DMS153 treated with DMSO at 0.1 percent for 48 hours (cell line): Measurements from ENCODE around the gene SLC38A6.

Source experiments
- DNase-seq: peaks from one replicate; lab custom pipeline; 2025; ENCODE audit not compliant: unreplicated experiment; lab: John Stamatoyannopoulos, UW

SLC38A6 gene

DNA sequence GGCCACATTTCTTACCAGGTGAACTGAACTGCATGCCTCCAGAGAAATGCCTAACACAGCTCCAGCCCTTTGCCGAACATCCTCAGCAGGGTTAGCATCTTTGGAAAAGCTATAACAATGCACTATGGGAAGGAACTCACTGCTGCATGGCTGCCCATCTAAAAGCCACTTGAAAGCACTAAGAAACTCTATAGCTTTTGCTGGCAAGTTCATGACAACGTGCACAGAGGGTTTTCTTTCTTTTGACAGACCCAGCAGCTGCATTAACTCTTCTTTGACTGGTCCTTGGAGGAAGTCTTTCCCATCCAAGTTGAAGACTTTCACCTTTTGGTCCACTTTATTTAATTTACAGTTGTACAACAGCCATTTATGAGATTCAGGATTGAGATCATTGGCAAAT is 5.5 kb upstream of the SLC38A6 start:
- no peak for DNase-seq

DNA sequence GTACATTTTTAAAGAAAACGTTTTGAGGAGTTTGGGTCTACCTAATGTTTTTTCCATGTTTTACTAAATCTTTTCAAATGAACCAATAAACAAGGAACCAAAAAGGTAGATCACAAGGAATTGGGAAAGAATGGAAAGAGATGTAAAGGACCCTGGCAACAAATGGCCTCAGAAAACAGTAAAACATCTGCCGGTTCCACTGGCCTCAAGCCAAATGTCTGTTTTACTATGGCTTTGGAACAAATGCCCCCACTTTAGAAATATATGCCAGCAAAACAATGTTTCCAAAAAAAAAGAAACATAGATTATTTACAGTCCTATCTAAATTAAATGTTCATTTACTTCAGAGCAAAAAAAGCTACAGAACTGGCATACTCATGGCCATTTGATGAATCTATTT is 3.2 kb upstream of the SLC38A6 start:
- no peak for DNase-seq

DNA sequence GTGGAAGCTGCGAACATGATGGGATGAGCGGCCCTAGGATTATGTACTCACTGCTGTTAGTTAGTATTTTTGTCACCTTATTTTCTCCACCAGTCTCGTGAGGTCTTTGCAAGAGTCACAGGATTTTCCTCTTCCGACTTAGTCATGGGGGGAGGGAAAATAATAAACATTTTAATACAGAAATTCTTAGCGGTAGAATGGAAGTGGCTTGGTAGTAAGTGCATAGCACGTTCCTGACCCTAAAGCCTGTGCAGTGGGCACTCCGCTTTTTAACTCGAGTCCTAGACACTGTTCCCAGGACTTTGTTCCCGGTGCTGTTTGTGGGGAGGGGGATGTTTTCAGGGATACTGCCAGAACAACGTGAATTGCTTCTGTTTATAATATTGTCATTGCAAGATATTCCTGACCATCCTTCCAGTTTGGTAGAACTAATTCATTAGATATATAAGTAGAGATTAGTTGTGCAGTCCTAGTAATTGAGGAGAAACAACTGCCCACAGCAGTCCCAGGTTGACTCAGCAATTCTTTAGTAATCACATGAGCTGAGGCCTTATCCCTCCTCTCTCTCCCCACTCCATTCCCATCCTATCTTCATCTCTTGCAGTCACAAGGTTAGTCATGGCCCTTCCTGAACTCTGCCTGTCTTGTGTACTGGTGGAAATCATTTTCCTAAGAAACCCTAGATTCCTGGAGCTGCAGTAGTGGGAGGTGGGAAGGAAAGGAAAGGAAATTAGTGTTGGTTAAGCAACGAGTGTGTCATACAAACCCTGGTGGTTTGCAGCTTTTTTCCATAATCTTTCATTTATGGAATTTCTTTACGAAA is 799 bp downstream of the SLC38A6 start:
- no peak for DNase-seq

DNA sequence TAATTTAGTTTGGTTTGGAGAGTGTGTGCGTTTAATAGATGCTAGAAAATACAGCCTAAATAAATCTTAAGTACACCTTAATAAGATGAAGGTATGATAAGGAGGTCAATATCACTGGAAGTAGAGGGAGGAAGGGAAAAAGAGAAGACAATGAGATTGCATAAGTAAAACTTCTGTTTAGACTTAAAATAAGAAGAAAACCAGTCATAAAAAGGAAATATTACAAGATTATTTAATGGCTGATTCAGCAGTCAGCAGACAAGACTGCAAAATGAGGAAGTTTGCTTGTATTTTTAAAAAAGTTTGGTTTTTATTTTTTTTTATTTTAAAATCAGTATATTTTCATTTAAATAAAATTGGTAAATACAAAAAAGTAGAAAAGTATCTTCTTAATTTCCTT is 3.2 kb downstream of the SLC38A6 start:
- DNase-seq, result no peak

DNA sequence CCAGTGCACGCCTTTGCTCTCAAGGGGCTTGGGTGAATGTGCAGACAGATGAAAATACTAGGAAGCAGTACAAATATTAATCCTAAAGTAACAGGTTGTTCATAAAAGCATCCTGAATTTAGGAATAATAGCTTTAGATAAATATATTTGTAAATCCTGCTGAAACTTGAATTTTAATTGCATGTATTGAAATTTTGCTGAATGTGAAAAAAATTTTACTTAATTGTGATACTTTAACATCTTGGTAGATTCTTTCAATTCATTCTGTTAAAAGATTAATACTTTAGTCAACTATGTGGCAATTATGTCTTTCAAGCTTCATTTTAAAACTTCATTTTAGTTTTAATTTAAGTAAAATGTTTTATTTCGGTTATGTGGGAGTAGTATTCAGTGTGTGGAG is 5.5 kb downstream of the SLC38A6 start:
- no peak for DNase-seq

DNA sequence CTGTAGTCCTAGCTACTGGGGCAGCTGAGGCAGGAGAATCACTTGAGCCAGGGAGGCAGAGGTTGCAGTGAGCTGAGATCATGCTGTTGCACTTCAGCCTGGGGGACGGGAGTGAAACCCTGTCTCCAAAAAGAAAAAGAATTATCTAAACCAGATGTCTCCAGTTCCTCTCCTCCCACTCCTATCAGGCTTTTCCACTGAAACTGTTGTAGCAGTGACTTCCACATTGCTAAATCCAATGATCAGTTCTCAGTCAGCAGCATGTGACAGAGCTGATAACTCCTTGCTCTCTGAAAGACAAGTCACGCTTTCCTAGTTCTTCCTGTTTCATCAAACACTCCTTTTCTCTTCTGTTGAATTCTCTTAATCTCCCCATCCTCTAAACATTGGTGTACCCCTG is 8.6 kb downstream of the SLC38A6 start:
- no peak for DNase-seq

DNA sequence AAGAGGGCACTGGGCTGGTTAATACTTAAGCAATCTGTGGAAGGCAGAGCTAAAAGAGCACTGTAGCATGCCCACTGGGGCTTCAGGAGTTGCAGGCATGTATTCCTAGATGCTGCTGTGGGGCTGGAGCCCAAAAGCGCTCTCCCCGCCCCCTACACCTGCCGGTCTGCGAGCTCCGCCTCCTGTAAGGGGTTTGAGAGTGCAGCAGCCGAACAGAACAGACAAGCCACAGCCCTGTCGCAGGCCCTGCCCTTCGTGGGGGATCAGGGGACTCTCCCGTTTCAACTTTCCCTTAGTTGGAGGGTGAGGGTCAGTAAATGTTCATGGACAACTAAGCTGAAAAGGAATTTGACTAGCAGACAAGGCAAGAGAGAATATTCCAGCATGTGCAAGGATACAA is 17.6 kb downstream of the SLC38A6 start:
- no peak for DNase-seq

DNA sequence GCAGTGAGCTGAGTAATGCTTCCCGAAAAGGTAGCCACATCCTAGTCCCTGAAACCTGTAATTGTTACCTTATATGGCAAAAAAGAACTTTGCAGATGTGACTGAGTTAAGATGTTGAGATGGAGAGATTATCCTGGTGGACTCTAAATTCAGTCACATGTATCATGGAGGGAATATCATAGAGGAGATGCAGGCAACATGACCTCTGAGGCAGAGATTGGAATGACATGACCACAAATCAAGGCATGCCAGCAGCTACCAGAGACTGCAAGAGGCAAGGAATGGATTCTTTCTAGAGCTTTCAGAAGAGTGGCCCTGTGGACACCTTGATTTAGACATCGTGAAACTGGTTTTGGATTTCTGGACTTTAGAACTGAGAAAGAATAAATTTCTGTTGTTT is 18.5 kb downstream of the SLC38A6 start:
- DNase-seq, result no peak

DNA sequence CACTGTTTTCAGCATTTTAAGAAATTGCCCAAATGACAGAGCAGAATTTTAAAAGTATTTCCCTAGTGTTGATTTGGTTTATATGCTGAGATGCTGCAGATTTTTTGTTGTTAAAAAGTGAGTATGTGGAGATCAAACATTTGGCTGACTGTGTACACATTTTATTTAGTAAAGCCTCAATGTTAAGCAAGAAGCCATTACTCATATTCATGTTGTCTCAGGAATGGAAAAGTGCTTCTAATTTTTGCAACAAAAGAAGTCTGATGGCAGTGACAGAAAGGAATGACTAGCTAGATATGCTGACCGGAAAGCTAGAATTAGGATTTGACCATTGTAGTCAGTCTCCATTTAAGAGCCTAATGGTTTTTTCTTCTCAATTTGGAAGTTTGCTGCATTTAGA is 22.5 kb downstream of the SLC38A6 start:
- no peak for DNase-seq

DNA sequence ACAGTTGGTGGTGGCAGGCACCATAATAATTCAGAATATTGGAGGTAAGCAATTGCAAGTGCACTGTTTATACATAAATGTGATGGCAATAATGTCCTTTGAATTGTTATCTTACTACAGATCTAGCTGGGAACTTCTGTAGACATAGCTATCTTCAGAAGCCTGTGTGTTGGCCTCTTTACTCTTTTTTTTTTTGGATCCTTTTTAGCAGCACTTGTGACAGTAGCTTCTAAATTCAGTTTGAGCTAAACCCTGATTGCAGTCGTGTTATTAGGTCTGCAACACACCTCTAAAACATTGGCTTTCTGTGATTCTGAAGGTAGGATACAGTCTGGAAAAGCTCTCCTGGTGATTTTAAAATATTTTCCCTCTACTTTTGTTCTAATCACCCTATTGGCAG is 38.5 kb downstream of the SLC38A6 start:
- no peak for DNase-seq

DNA sequence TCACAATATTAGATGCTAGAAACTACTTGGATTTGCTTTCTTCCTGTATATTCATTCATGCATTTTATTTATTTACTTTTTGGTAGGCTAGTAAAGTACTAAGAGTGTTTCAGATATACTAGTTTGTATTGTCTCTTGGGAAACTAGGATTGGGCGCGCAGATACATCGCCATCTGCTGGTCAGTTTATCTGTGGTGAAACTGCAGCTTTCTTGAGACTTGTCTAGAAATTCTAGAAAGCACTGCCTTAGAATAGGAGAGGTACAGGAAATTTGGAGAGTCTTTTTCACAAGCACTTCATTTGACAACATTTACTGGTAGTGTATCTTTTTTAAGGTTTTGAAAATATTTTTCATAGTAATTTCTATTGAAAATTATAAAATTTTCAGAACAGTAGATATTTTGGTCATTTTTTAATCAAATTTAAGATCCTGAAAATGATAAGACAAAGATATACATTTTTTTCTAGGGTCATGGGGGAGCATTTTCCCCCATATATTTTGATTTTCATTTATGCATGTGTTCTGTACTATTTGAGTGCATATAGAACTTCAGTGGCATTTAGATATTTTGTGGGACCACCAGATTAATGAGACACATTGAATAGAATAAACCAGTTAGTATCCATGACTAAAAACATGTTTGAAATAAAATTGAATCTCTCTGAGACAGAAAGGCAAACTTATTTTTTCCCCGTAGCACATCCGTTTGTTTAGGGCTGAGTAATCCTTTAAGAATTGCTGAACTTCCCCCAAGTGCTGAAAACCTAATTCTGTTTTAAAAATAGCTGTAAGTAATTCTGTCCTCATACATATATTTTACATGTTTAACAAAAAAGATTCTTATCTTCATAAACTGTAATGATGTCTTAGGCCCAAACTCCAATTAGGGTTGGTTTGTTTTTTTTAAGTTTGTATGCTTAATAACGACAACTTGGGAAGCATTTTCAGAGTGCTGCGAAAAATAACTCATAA is 44.5 kb downstream of the SLC38A6 start:
- peak; percentile 75 for DNase-seq

DNA sequence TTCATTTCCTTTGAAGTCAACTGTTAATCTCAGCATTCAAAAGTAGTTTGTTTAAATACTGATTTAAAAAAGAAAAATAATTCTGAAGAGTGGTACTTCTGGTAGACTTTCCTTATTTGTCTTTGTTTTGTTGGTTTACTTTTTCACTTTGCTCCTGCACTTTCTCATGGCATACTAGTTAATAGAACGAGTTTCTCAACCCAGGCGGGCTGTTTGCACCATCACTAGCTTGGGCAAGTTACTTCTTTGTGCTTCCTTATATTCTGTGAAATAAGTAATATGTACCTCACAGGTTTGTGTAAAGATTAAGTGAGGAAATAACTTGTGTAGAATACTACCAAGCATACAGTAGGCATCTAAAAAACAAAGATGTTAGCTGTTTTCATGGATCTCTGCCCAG is 45.5 kb downstream of the SLC38A6 start:
- no peak for DNase-seq

DNA sequence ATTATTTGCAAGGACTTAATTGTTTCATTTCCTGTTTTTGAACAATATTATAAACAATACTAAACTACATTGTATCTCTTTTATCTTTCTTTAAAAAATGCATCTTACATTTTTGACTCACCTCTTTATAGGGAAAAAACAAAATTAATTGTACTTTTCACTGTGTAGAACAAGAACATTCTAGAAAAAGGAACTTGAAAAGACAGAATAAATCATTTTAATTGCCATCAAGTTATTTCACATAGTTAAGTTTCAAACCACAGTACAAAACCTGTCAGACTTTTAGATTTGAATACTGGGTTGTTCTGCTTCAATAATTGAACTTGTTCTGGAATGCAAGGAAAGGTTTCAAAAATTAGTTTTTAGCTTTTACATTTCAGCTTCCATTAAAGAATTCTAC is 50.0 kb downstream of the SLC38A6 start:
- no peak for DNase-seq

DNA sequence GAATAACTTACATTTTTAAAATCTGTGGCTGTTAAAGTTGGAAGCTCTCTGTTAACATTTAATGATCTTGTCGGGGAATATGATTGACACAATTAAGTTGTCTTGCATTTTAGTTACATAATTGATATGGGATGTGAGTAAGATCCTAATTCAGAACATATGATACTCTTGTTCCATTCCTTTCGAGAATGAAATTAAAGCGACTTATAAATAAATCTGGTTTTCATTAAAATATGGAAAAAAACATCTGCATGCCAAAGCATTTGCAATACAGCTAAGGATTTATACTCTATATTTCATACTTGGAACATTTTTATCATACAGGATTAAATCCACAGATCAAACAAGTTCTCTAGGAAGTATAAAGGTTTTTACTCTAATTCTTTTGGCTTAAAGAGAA is 52.0 kb downstream of the SLC38A6 start:
- DNase-seq, result no peak

DNA sequence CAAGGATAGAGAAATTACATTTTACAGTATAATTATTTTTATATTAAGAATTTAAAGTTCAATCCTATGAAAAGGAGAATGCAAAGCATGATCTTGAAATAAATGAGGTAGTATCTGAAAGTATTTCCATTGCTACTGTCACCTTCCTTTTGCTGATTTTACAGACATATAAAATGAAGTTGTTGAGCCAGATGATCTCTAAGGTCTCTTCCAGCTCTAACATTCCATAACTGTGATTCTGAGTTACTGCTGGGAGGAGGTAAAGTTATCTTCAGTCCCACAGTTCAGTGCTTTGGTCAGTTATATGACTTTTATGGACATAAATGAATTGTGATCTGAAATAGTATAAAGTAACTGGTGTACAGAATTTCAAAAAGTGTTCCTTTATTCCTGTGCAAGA is 52.8 kb downstream of the SLC38A6 start:
- DNase-seq, result no peak

DNA sequence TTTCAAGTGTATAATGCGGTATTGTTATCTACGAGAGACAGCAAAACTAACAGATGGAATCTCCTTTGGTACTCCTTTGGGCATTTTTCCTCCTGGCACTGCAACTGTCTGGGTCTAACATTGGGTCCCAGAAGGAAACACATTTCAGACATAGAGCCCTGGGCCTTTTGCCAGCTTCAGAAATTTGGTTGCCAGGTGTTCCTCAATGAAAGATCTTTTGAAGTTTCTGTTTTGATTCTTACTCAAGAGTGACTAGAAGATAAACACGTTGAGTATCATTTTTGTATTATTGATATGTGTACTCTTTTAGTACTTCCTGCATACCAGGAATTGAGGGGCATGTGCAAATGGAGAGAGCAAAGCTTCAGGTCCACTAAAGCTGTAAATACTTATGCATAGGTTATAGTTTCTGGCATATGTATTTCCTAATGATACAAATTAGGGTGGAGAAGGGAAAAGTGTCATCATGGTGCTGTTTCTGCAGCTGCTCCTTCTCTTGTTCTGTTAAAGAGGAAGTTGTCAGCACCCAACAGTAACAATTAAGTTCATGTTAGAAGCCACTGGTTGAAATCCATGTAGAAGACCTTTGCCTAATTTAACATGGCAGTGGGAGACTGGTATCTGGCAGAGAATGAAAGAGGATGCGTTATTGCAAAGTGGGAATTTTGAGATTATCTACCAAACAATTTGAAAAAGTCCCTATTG is 53.5 kb downstream of the SLC38A6 start:
- peak; percentile 55 for DNase-seq

DNA sequence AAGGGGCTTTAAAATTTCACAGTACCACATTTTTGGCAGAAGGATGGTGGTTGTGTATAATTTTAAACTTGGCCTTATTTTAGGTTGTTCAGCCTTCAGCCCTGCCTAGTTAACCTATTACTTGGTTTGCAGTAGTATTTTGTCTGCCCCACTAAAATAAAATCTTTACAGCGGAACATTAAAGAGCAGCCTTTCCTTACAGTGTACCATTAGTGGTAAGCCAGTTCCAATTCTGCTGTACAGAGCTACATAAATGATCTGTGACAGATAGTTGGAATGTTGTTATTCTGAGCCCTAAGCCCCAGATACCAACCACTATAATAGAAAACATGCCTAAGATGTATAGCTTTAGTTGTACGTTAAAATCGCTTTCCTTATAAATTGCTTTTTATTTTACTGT is 56.2 kb downstream of the SLC38A6 start:
- DNase-seq, result no peak

DNA sequence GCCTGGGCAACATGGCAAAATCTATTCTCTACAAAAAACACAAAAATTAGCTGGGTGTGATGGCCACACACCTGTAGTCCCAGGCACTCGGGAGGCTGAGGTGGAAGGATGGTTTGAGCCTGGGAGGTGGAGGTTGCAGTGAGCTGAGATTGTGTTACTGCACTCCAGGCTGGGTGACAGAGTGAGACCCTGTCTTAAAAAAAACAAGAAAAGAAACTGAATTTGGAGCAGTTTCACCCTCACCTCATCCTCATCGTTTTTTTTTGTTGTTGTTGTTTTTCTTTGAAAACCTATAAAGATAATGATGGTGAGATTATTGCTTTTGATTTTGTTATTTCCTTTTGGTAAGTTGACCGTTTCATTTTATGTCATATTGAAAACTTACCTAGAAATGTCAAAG is 60.7 kb downstream of the SLC38A6 start:
- DNase-seq, result no peak

DNA sequence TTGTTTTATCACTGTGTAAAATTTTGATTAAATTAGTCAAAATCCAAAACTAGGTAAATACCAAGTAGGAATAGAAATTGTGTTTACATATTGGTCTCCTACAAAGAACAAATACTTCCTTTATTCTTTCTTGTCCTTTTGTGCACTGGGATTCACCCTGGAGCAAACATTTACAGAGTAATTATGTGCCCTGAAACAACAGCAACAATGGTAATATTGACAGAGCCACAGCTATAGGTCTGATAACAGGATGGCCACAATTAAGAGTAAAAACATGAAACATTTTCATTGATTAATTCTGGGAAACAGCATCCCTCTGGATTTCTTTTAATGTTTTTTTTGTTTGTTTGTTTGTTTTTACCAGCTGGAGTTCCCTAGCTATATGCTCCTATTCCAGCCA is 61.2 kb downstream of the SLC38A6 start:
- DNase-seq, result peak; percentile 40

DNA sequence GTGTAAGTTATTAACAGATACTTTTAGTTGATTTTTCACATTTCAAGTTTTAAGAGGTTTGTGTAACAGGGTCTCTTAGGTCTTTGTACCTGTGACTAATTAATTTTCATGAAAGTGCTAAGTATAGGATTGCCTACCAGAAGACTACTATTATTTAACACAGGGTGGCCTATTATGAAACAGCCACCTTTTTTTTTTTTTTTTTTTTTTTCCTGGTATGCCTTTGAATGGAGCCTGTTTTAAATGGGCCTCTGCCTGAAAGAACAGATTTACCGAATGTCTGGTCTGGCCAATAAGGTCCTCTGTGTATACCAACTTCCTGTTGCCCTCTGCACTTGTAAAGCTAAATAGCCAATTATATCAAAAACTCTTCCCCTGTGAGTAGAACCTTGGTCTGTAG is 62.5 kb downstream of the SLC38A6 start:
- no peak for DNase-seq

DNA sequence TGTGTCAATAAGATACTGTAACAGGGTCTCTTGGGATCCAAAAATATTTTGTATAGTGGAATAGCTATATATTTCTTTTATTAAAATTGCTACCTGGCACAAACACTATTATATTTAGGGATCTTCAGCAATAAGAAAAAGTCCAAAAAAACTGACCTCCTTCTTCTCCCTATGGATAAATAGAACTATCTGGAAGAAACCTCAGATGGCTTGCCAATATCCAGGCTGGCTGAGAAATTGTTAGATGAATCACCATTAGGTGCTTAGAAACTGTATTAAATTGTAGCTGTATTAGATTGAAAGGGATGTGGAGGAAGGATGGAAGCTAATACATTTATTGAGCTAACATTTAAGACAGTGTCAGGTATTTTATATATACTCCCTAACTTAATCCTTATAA is 66.0 kb downstream of the SLC38A6 start:
- no peak for DNase-seq

DNA sequence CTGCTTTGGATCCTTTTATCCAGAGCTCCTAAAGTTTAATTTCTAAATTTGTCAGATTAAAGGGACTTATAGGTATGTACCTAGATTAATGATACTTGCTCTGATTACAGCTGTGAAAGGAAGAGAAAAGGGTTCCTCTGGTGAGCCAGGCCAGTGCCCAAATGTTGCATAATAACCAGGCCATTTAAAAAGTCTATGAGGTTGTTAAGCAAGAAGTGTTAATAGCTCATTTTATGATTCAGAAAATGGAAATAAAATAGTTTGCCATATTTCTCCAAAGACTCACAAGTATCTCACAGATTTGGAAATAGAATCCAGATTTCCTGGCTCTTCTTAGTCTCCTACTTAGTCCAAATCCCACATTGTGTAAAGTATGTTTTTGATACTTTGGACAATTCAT is 67.6 kb downstream of the SLC38A6 start:
- DNase-seq, result no peak
